HepG2 (cell line): ENCODE data around the gene COQ10B. TPM values are rescaled to one million over a fixed set of nuclear protein-coding genes. Genes with fewer than 3 reads are reported as not detected.

Experiments used
- GZF1 ChIP-seq: sonication (generic); formaldehyde crosslinking; IDR thresholded peaks from 2 replicates; pipeline ENCODE4 v1.5.1; 2020; ENCODE audit warnings: mild to moderate bottlenecking, missing genetic modification reagents
- MTF1 ChIP-seq: sonication (generic); formaldehyde crosslinking; IDR thresholded peaks from 2 replicates; pipeline ENCODE4 v1.5.0; 2020; ENCODE audit warnings: missing genetic modification reagents
- SNRNP70 ChIP-seq: fragments of 200-400 bp; formaldehyde crosslinking; IDR thresholded peaks from 2 replicates; pipeline ENCODE4 v1.6.1; 2017; ENCODE audit warnings: mild to moderate bottlenecking, low read depth, low read length, moderate library complexity
- SOX5 ChIP-seq: IDR thresholded peaks from 2 replicates; pipeline ENCODE4 v1.6.1; 2016; ENCODE audit warnings: borderline replicate concordance
- WIZ ChIP-seq: sonication (generic); formaldehyde crosslinking; IDR thresholded peaks from 2 replicates; pipeline ENCODE4 v1.5.1; 2020; ENCODE audit warnings: mild to moderate bottlenecking, missing genetic modification reagents
- ZBTB21 ChIP-seq: sonication (generic); formaldehyde crosslinking; IDR thresholded peaks from 2 replicates; pipeline ENCODE4 v1.4.0; 2020; ENCODE audit warnings: missing genetic modification reagents
- ZNF20 ChIP-seq: sonication (generic); formaldehyde crosslinking; IDR thresholded peaks from 2 replicates; pipeline ENCODE4 v1.4.0; 2020; ENCODE audit warnings: mild to moderate bottlenecking, moderate library complexity, missing genetic modification reagents
- ZNF460 ChIP-seq: sonication (generic); formaldehyde crosslinking; IDR thresholded peaks from 2 replicates; pipeline ENCODE4 v1.5.1; 2020; ENCODE audit warnings: missing genetic modification reagents, mild to moderate bottlenecking, borderline replicate concordance
- ZNF776 ChIP-seq: sonication (generic); formaldehyde crosslinking; IDR thresholded peaks from 2 replicates; pipeline ENCODE4 v1.4.0; 2020; ENCODE audit warnings: mild to moderate bottlenecking, missing genetic modification reagents
- polyA plus RNA-seq, 8 experiments: library from polyadenylated mRNA; depleted of rRNA in 3 of 8; stranded (reverse) in 7 of 8; unstranded in 1 of 8; fragments of >200 nt; fragmentation: Illumina TruSeq in 4 of 8; extraction: Trizol in 4 of 8; gene quantifications; 2 replicates each; pipeline versions ENCODE4 v1.2.1 to v1.2.3, GENCODE V29; 2011 to 2016; ENCODE audit warnings: low read depth in 4 of 8, missing spikeins in 1 of 8, mixed read lengths in 1 of 8; ENCODE audit not compliant: insufficient read depth in 1 of 8
- total RNA-seq, 5 experiments: library from RNA; depleted of rRNA; stranded (reverse); fragments of >200 nt; fragmentation: Illumina TruSeq; extraction: Trizol; gene quantifications; 2 replicates each; pipeline ENCODE4 v1.2.3, GENCODE V29; 2016; ENCODE audit warnings: low read depth in 1 of 5
- TF ChIP-seq, protein P1 (sequence below): sonication (generic); formaldehyde crosslinking; conservative IDR thresholded peaks from 2 replicates; pipeline ENCODE4 v1.5.0; 2020; ENCODE audit warnings: missing genetic modification reagents
- TF ChIP-seq, protein P2 (sequence below): sonication (generic); formaldehyde crosslinking; IDR thresholded peaks from 2 replicates; pipeline ENCODE4 v1.4.0; 2020; ENCODE audit warnings: mild to moderate bottlenecking, missing genetic modification reagents, borderline replicate concordance
- TF ChIP-seq, protein P3 (sequence below): sonication (generic); formaldehyde crosslinking; IDR thresholded peaks from 2 replicates; pipeline ENCODE4 v1.4.0; 2020; ENCODE audit warnings: low read depth, mild to moderate bottlenecking, missing genetic modification reagents
- TF ChIP-seq, protein P4 (sequence below): sonication (generic); formaldehyde crosslinking; IDR thresholded peaks from 2 replicates; pipeline ENCODE4 v1.9.0; 2022; ENCODE audit warnings: missing genetic modification reagents, mild to moderate bottlenecking, borderline replicate concordance

Gene COQ10B
- total and polyA plus RNA-seq, 2 of the 13 experiments (the other 11 are each of a cell fraction or from before 2014, with no cell fraction given), result 4.6 to 34.9 TPM

DNA sequence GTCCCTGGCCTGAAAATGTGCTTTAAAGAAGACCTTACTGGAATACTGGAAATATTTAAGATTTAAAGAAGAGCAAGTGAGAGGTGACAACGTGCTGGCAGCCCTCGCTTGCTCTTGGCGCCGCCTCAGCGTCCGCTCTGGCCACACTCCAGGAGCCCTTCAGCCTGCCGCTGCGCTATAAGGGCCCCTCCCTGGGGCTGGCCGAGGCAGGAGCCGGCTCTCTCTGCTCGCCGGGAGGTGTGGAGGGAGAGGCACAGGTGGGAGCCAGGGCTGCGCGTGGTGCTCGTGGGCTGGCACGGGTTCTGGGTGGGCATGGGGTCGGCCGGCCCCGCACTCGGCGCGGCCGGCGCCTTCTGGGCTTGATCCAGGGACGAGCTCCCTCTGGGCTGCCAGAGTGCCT, 2.9 kb upstream of the COQ10B start (continued):
- no peak for TF ChIP-seq ZBTB21 (CRISPR knock-in tag)
- TF ChIP-seq MTF1, result no peak
- TF ChIP-seq, protein P1, sequence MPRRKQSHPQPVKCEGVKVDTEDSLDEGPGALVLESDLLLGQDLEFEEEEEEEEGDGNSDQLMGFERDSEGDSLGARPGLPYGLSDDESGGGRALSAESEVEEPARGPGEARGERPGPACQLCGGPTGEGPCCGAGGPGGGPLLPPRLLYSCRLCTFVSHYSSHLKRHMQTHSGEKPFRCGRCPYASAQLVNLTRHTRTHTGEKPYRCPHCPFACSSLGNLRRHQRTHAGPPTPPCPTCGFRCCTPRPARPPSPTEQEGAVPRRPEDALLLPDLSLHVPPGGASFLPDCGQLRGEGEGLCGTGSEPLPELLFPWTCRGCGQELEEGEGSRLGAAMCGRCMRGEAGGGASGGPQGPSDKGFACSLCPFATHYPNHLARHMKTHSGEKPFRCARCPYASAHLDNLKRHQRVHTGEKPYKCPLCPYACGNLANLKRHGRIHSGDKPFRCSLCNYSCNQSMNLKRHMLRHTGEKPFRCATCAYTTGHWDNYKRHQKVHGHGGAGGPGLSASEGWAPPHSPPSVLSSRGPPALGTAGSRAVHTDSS, result no peak
- TF ChIP-seq ZNF776, result no peak
- TF ChIP-seq, protein P2, sequence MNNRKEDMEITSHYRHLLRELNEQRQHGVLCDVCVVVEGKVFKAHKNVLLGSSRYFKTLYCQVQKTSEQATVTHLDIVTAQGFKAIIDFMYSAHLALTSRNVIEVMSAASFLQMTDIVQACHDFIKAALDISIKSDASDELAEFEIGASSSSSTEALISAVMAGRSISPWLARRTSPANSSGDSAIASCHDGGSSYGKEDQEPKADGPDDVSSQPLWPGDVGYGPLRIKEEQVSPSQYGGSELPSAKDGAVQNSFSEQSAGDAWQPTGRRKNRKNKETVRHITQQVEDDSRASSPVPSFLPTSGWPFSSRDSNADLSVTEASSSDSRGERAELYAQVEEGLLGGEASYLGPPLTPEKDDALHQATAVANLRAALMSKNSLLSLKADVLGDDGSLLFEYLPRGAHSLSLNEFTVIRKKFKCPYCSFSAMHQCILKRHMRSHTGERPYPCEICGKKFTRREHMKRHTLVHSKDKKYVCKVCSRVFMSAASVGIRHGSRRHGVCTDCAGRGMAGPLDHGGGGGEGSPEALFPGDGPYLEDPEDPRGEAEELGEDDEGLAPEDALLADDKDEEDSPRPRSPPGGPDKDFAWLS (CRISPR knock-in tag), result no peak
- no peak for TF ChIP-seq WIZ (CRISPR knock-in tag)
- TF ChIP-seq, protein P3, sequence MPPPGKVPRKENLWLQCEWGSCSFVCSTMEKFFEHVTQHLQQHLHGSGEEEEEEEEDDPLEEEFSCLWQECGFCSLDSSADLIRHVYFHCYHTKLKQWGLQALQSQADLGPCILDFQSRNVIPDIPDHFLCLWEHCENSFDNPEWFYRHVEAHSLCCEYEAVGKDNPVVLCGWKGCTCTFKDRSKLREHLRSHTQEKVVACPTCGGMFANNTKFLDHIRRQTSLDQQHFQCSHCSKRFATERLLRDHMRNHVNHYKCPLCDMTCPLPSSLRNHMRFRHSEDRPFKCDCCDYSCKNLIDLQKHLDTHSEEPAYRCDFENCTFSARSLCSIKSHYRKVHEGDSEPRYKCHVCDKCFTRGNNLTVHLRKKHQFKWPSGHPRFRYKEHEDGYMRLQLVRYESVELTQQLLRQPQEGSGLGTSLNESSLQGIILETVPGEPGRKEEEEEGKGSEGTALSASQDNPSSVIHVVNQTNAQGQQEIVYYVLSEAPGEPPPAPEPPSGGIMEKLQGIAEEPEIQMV (CRISPR knock-in tag), result no peak
- TF ChIP-seq, protein P4, sequence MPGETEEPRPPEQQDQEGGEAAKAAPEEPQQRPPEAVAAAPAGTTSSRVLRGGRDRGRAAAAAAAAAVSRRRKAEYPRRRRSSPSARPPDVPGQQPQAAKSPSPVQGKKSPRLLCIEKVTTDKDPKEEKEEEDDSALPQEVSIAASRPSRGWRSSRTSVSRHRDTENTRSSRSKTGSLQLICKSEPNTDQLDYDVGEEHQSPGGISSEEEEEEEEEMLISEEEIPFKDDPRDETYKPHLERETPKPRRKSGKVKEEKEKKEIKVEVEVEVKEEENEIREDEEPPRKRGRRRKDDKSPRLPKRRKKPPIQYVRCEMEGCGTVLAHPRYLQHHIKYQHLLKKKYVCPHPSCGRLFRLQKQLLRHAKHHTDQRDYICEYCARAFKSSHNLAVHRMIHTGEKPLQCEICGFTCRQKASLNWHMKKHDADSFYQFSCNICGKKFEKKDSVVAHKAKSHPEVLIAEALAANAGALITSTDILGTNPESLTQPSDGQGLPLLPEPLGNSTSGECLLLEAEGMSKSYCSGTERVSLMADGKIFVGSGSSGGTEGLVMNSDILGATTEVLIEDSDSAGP (CRISPR knock-in tag), result peak; percentile 15; the same call in 1 of the 2 replicates
- TF ChIP-seq SOX5 (CRISPR knock-in tag), result no peak
- TF ChIP-seq SNRNP70, result no peak
- no peak for TF ChIP-seq GZF1 (CRISPR knock-in tag)
- no peak for TF ChIP-seq ZNF20
- TF ChIP-seq ZNF460 (CRISPR knock-in tag), result no peak
